ENCODE measurements around the gene SLC27A5. TPM values are rescaled to one million over a fixed set of nuclear protein-coding genes. Genes with fewer than 3 reads are reported as not detected.
A peak's percentile ranks its signal among the peaks of the same experiment; 100 is the strongest.
"Not testable (repeated sequence)": the region's sequence is repeated elsewhere in the genome, so short reads cannot be mapped to it uniquely, and the experiment has no call there.

The SLC27A5 gene
- total RNA-seq, 2 experiments from 2014 or later: 16.8 to 17.1 TPM

GRCh38 chr19:58466089-58466759 is 45.6 kb downstream of the SLC27A5 start:
- Mint-ChIP-seq H3K4me3 (peak overlapping the region; percentile 80), H3K27me3 (peaks cover 4% of the 10 kb centered on the region), H3K36me3 (ENCODE audit: low read depth) (peaks cover 8% of the 10 kb centered on the region), H3K4me1 (peaks cover 22% of the 10 kb centered on the region), H3K27ac (no peak overlapping the region), H3K9me3 (no peaks in the 10 kb centered on the region)
- ChIA-PET POLR2A (interaction anchor here (0.7 to 1.1 kb wide), 3 partner anchors 15 to 104 kb away, joined by 3 to 5 read pairs (median 4); partner anchors contain the start of genes ZNF324B and ZNF497), CTCF (no interaction called here)
- DNase-seq: no peak

- Mint-ChIP-seq H3K4me3 (no peak overlapping the region), H3K36me3 (ENCODE audit: low read depth) (peaks cover 29% of the 10 kb centered on the region), H3K4me1 (no peaks in the 10 kb centered on the region), H3K27me3 (no peaks in the 10 kb centered on the region), H3K9me3 (no peaks in the 10 kb centered on the region), H3K27ac (no peak overlapping the region)
- POLR2A ChIA-PET: interaction anchor here (1.6 kb wide), 1 partner anchor 9 kb away, joined by 4 read pairs; the partner anchor contains the start of gene ZNF324B
- CTCF ChIA-PET: interaction anchor here (2.0 kb wide), 1 partner anchor 60 kb away, joined by 5 read pairs; the partner anchor contains the start of gene ZBTB45
- no peak for DNase-seq
Measured at GRCh38 chr19:58460039-58460438, 51.8 kb downstream of the SLC27A5 start.

DNA sequence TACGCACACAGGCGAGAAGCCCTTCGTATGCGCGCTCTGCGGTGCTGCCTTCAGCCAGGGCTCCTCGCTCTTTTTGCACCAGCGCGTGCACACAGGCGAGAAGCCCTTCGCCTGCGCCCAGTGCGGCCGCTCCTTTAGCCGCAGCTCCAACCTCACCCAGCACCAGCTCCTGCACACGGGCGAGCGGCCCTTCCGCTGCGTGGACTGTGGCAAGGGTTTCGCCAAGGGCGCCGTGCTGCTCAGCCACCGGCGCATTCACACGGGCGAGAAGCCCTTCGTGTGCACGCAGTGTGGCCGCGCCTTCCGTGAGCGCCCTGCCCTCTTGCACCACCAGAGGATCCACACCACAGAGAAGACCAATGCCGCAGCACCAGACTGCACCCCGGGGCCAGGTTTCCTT is 55.7 kb downstream of the SLC27A5 start:
- no peak overlapping the region for H3K27ac Mint-ChIP-seq
- H3K27me3 Mint-ChIP-seq: peaks cover 2% of the 10 kb centered on the region
- peaks cover 15% of the 10 kb centered on the region for H3K4me1 Mint-ChIP-seq
- peaks cover 34% of the 10 kb centered on the region for H3K36me3 Mint-ChIP-seq (ENCODE audit: low read depth)
- ChIA-PET POLR2A (no interaction called here), CTCF (no interaction called here)
- H3K4me3 Mint-ChIP-seq: no peak overlapping the region
- DNase-seq: no peak
- H3K9me3 Mint-ChIP-seq: no peaks in the 10 kb centered on the region

DNA sequence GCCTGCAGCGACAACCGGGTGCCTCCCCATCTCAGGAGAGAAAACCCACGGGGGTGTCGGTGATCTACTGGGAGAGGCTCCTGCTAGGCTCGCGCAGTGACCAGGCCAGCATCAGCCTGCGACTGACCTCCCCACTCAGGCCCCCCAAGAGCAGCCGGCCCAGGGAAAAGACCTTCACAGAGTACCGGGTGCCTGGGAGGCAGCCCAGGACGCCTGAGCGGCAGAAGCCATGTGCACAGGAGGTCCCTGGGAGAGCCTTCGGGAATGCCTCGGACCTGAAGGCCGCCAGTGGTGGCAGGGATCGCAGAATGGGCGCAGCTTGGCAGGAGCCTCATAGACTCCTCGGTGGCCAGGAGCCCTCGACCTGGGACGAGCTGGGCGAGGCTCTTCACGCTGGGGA is 56.5 kb downstream of the SLC27A5 start:
- Mint-ChIP-seq H3K4me3 (no peak overlapping the region), H3K9me3 (no peaks in the 10 kb centered on the region)
- CTCF ChIA-PET: no interaction called here

DNA sequence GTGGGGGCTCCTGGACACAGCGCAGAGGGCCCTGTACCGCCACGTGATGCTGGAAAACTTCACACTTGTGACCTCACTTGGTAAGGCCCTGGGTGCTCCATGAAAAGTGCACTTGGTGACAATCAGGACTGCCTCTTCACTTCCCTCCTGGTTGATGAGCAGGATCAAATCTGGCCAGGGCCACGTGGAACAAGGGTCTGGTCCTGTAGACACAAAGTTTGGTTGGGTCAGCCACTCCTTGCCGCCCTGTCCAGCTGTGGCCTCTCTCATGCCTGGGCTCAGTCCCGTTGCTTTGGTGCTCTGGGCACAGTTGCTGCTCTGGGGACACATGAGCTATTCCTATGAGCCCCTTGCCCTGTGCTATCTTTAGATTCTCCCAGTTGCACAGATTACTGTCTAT is 58.0 kb downstream of the SLC27A5 start:
- H3K27me3 Mint-ChIP-seq: peaks cover 6% of the 10 kb centered on the region
- no peak overlapping the region for H3K27ac Mint-ChIP-seq
- H3K9me3 Mint-ChIP-seq: peaks cover 8% of the 10 kb centered on the region
- peak overlapping the region; percentile 76 for H3K4me3 Mint-ChIP-seq
- H3K36me3 Mint-ChIP-seq (ENCODE audit: low read depth): peaks cover 29% of the 10 kb centered on the region
- DNase-seq: no peak
- ChIA-PET POLR2A (no interaction called here), CTCF (no interaction called here)
- peaks cover 21% of the 10 kb centered on the region for H3K4me1 Mint-ChIP-seq

More for the DNA sequence above, 56.5 kb downstream of the SLC27A5 start:
- DNase-seq: no peak
- no peak overlapping the region for H3K27ac Mint-ChIP-seq
- POLR2A ChIA-PET: no interaction called here
- peaks cover 4% of the 10 kb centered on the region for H3K27me3 Mint-ChIP-seq
- H3K4me1 Mint-ChIP-seq: peaks cover 21% of the 10 kb centered on the region
- peaks cover 34% of the 10 kb centered on the region for H3K36me3 Mint-ChIP-seq (ENCODE audit: low read depth)

- DNase-seq: peak; percentile 96
- Mint-ChIP-seq H3K36me3 (ENCODE audit: low read depth) (peaks cover 18% of the 10 kb centered on the region), H3K27ac (no peak within 1 kb of the TSS), H3K4me1 (peaks cover 21% of the 10 kb centered on the region), H3K27me3 (peaks cover 6% of the 10 kb centered on the region), H3K9me3 (peaks cover 14% of the 10 kb centered on the region), H3K4me3 (peak within 1 kb of the TSS; percentile 76)
- ChIA-PET CTCF (interaction anchor here (1.2 to 1.6 kb wide), 3 partner anchors 63 to 123 kb away, joined by 4 to 6 read pairs (median 5); partner anchors contain the start of gene ZBTB45), POLR2A (interaction anchor here (0.8 to 2.1 kb wide), 8 partner anchors 8 to 68 kb away, joined by 3 to 9 read pairs (median 4); partner anchors contain the start of genes ZBTB45, ZNF132 and ZNF446)
Measured at GRCh38 chr19:58451358-58452101, 60.3 kb downstream of the SLC27A5 start, which contains the start of gene ZNF324B. Gene ZNF324B, plus strand, starts transcription at chr19:58451622. Its CDS starts 2,080 bp downstream, at chr19:58453702.

DNA sequence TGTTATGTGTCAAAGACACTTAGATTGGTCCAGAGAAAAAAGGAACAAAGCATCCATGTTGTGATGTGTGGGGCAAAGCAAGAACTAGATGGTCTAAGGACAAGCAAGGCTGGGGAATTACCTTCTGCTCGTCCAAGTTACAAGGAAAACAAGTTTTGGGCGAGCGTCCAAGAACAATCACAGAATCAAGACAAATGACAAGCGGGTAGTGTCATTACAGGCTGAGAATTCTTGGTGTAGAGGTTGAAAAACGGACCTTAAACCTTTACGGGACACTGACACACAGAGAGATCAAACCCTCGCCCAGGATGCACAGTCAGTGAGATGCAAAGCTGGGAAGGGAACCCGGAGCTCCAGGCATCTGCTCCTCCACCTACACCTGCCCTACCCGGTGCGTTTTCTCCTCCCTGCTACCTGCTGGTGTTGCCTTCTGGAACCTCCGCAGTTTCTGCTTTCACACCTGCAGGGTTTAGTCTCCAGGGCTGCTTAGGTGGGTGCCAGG is 60.9 kb downstream of the SLC27A5 start:
- Mint-ChIP-seq H3K36me3 (ENCODE audit: low read depth) (peaks cover 12% of the 10 kb centered on the region), H3K27me3 (peaks cover 6% of the 10 kb centered on the region), H3K27ac (no peak overlapping the region), H3K4me3 (peak overlapping the region; percentile 76), H3K9me3 (peaks cover 14% of the 10 kb centered on the region), H3K4me1 (peaks cover 21% of the 10 kb centered on the region)
- CTCF ChIA-PET: interaction anchor here (1.2 to 1.6 kb wide), 3 partner anchors 63 to 124 kb away, joined by 4 to 6 read pairs (median 5); partner anchors contain the start of gene ZBTB45
- DNase-seq: no peak
- POLR2A ChIA-PET: interaction anchor here (0.8 to 2.1 kb wide), 7 partner anchors 9 to 68 kb away, joined by 3 to 9 read pairs (median 4); partner anchors contain the start of genes ZBTB45, ZNF132 and ZNF446

DNA sequence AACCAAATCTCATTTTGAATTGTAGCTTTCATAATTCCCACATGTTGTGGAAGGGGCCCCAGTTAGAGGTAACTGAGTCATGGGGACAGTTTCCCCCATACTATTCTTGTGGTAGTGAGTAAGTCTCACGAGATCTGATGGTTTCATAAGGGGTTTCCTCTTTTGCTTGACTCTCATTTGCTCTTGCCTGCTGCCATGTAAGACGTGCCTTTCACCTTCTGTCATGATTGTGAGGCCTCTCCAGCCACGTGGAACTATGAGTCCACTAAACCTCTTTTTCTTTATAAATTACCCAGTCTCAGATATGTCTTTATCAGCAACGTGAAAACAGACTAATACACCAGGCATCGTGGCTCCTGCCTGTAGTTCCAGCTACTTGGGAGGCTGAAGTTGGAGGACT is 61.8 kb downstream of the SLC27A5 start:
- Mint-ChIP-seq H3K4me1 (peaks cover 21% of the 10 kb centered on the region), H3K9me3 (peaks cover 14% of the 10 kb centered on the region), H3K36me3 (ENCODE audit: low read depth) (peaks cover 12% of the 10 kb centered on the region)
- DNase-seq, H3K4me3 Mint-ChIP-seq, CTCF ChIA-PET, POLR2A ChIA-PET, H3K27ac Mint-ChIP-seq, H3K27me3 Mint-ChIP-seq: not testable (repeated sequence)

- H3K36me3 Mint-ChIP-seq (ENCODE audit: low read depth); H3K4me3 Mint-ChIP-seq; POLR2A ChIA-PET: not testable (repeated sequence)
Measured at GRCh38 chr19:58448860-58449259, 62.9 kb downstream of the SLC27A5 start.

More at GRCh38 chr19:58448860-58449259, 62.9 kb downstream of the SLC27A5 start:
- H3K27ac Mint-ChIP-seq, CTCF ChIA-PET, DNase-seq, H3K27me3 Mint-ChIP-seq: not testable (repeated sequence)
- peaks cover 21% of the 10 kb centered on the region for H3K4me1 Mint-ChIP-seq
- peaks cover 17% of the 10 kb centered on the region for H3K9me3 Mint-ChIP-seq

Other genes starting within 250 kb of the SLC27A5 start
- 1 to 10 TPM; 4.5 TPM for gene ZNF8, start 233.0 kb downstream of the SLC27A5 start, total RNA-seq
- 10 to 100 TPM; 53.8 to 60.1 TPM for gene ERVK3-1, start 206.6 kb downstream of the SLC27A5 start, total RNA-seq
- gene ZSCAN22, start 185.0 kb downstream of the SLC27A5 start, total RNA-seq: 1 to 10 TPM; 5.4 to 5.7 TPM
- gene A1BG, start 158.5 kb downstream of the SLC27A5 start, total RNA-seq: 1 to 10 TPM; 8.5 to 9.9 TPM
- 1 to 10 TPM; 1.1 to 1.2 TPM for gene ZNF497, start 149.2 kb downstream of the SLC27A5 start, total RNA-seq
- 1 to 10 TPM; 1.7 TPM for gene ZNF837, start 131.0 kb downstream of the SLC27A5 start, total RNA-seq
- 100 to 1,000 TPM; 785 to 801 TPM for gene RPS5, start 124.7 kb downstream of the SLC27A5 start, total RNA-seq
- gene RNF225, start 116.3 kb downstream of the SLC27A5 start, total RNA-seq: under 1 TPM in 1 of 2 experiments, not detected in 1; 0.45 TPM
- gene ZNF584, start 103.3 kb downstream of the SLC27A5 start, total RNA-seq: 1 to 10 TPM; 5.2 to 5.5 TPM
- 1 to 10 TPM; 4.5 to 4.7 TPM for gene ZNF132, start 71.8 kb downstream of the SLC27A5 start, total RNA-seq
- gene ZNF324B, start 60.4 kb downstream of the SLC27A5 start, total RNA-seq: 10 to 100 TPM; 11.5 to 12.3 TPM
- 10 to 100 TPM; 10.8 to 12.1 TPM for gene ZNF324, start 44.9 kb downstream of the SLC27A5 start, total RNA-seq
- gene ZNF446, start 35.6 kb downstream of the SLC27A5 start, total RNA-seq: 1 to 10 TPM; 8.4 to 8.7 TPM
- gene ZBTB45, start 7.8 kb upstream of the SLC27A5 start, total RNA-seq: 10 to 100 TPM; 15.8 to 17.4 TPM
- 100 to 1,000 TPM; 345 TPM for gene TRIM28, start 32.1 kb upstream of the SLC27A5 start, total RNA-seq
- gene CHMP2A, start 43.1 kb upstream of the SLC27A5 start, total RNA-seq: 100 to 1,000 TPM; 137 to 144 TPM
- 10 to 100 TPM; 87.5 to 92.4 TPM for gene UBE2M, start 46.6 kb upstream of the SLC27A5 start, total RNA-seq
- gene MZF1, start 61.3 kb upstream of the SLC27A5 start, total RNA-seq: 10 to 100 TPM; 21.6 to 22.9 TPM